HepG2 (cell line): ENCODE measurements around the gene PANX1. TPM values are rescaled to one million over a fixed set of nuclear protein-coding genes. Genes with fewer than 3 reads are reported as not detected.

Source experiments
- ATAC-seq: fragments of 200-7000 bp; cut with Tn5 transposase; 3 replicates; pipeline ENCODE4 v1.9.1; 2020; ENCODE audit warnings: mild to moderate bottlenecking, moderate library complexity
- BruUV-seq: library from RNA; stranded (reverse); fragments of 400-500 nt; replicated peaks from 2 replicates; lab custom pipeline; 2021; lab: Mats Ljungman, UMichigan
- CTCF ChIA-PET: fragments of 300-600 bp; formaldehyde crosslinking; extraction: SDS; loops from one replicate; lab custom pipeline; 2021; ENCODE audit warnings: low total read pairs, inconsistent platforms, low intra/inter-chr PET ratio; lab: Yijun Ruan, JAX
- POLR2A ChIA-PET: fragments of 350-600 bp; sonication (Branson Sonifier 250); formaldehyde crosslinking; loops from one replicate; lab custom pipeline; 2020; ENCODE audit warnings: antibody characterized with exemption, inconsistent platforms; lab: Yijun Ruan, JAX
- DNase-seq: peaks from one replicate; pipeline ENCODE4 v3.0.0-alpha.2; 2015; ENCODE audit warnings: low spot score
- FAIRE-seq: peaks from 3 replicates; lab custom pipeline; 2011; peaks lifted over from hg19 to GRCh38; lab: Jason Lieb, UNC
- H2AFZ ChIP-seq: one replicate; pipeline ENCODE4 v1.6.1; 2011; ENCODE audit warnings: low read length, inconsistent platforms
- H3K27ac ChIP-seq: fragments of 300-600 bp; 3 replicates; pipeline ENCODE4 v1.8.0; 2011; ENCODE audit warnings: mixed run types, mild to moderate bottlenecking, mixed read lengths, low read length, inconsistent platforms; ENCODE audit not compliant: insufficient read depth; ENCODE audit errors: extremely low read length
- H3K27me3 ChIP-seq, 2 experiments: fragments of 200-600 bp in 1 of 2; 2 replicates in 1 of 2; 3 replicates in 1 of 2; pipeline versions ENCODE4 v1.6.0 to v1.8.0; 2011; ENCODE audit warnings: low read length in 2 of 2, mild to moderate bottlenecking in 2 of 2, moderate library complexity in 2 of 2, inconsistent platforms in 1 of 2; ENCODE audit not compliant: insufficient read depth in 2 of 2, control insufficient read depth in 1 of 2
- H3K36me3 ChIP-seq, 2 experiments: fragments of 200-600 bp in 1 of 2; replicated peaks in 1 of 2; 2 replicates in 1 of 2; 3 replicates in 1 of 2; pipeline versions ENCODE4 v1.5.1 to v1.8.0; 2011; ENCODE audit warnings: low read length in 2 of 2, inconsistent platforms in 1 of 2; ENCODE audit not compliant: insufficient read depth in 2 of 2, control insufficient read depth in 1 of 2
- H3K4me1 ChIP-seq: 2 replicates; pipeline ENCODE4 v1.5.1; 2012; ENCODE audit warnings: low read length, inconsistent platforms; ENCODE audit not compliant: insufficient read depth
- H3K4me2 ChIP-seq: 2 replicates; pipeline ENCODE4 v1.6.0; 2011; ENCODE audit warnings: low read depth, low read length, inconsistent platforms
- H3K4me3 ChIP-seq, 3 experiments: fragments of 200-600 bp in 1 of 3; sonication (generic), shearing (Covaris generic) in 1 of 3; replicated peaks in 1 of 3; 2 replicates each; pipeline ENCODE4 v1.5.1; 2011 to 2016; ENCODE audit warnings: low read length in 3 of 3, inconsistent platforms in 2 of 3, low read depth in 2 of 3, mild to moderate bottlenecking in 2 of 3, control low read depth in 1 of 3, mixed read lengths in 1 of 3; ENCODE audit not compliant: insufficient read depth in 1 of 3
- H3K79me2 ChIP-seq: one replicate; pipeline ENCODE4 v1.6.1; 2011; ENCODE audit warnings: low read length, inconsistent platforms; ENCODE audit not compliant: insufficient read depth
- H3K9ac ChIP-seq: 2 replicates; pipeline ENCODE4 v1.6.0; 2011; ENCODE audit warnings: mild to moderate bottlenecking, low read depth, low read length, inconsistent platforms; ENCODE audit not compliant: insufficient read depth
- H3K9me3 ChIP-seq: 2 replicates; pipeline ENCODE4 v1.5.1; 2012; ENCODE audit warnings: mild to moderate bottlenecking, low read length
- H4K20me1 ChIP-seq: 2 replicates; pipeline ENCODE4 v1.6.0; 2011; ENCODE audit warnings: inconsistent platforms, mild to moderate bottlenecking, low read length, moderate library complexity; ENCODE audit not compliant: insufficient read depth
- ATF1 ChIP-seq: IDR thresholded peaks from 2 replicates; pipeline ENCODE4 v1.6.1; 2016; ENCODE audit warnings: mild to moderate bottlenecking, control low read depth
- CREM ChIP-seq, 2 experiments: sonication (generic) in 1 of 2; formaldehyde crosslinking in 1 of 2; IDR thresholded peaks; 2 replicates each; pipeline versions ENCODE4 v1.4.0 to v1.6.1; 2016 to 2020; ENCODE audit warnings: antibody characterized with exemption in 1 of 2, mild to moderate bottlenecking in 1 of 2, missing genetic modification reagents in 1 of 2
- DMAP1 ChIP-seq: IDR thresholded peaks from 2 replicates; pipeline ENCODE4 v1.6.1; 2016
- DRAP1 ChIP-seq: IDR thresholded peaks from 2 replicates; pipeline ENCODE4 v1.6.1; 2016; ENCODE audit warnings: missing genetic modification reagents, missing compliant biosample characterization
- HMG20B ChIP-seq: conservative IDR thresholded peaks from 2 replicates; pipeline ENCODE4 v1.6.1; 2016; ENCODE audit warnings: missing genetic modification reagents, missing compliant biosample characterization
- KMT2A ChIP-seq: sonication (generic); formaldehyde crosslinking; IDR thresholded peaks from 2 replicates; pipeline ENCODE4 v1.4.0; 2020; ENCODE audit warnings: missing genetic modification reagents
- MIER2 ChIP-seq: IDR thresholded peaks from 2 replicates; pipeline ENCODE4 v1.6.1; 2016; ENCODE audit warnings: missing biosample characterization, missing genetic modification reagents
- MIER3 ChIP-seq: IDR thresholded peaks from 2 replicates; pipeline ENCODE4 v1.6.1; 2016; ENCODE audit warnings: missing compliant biosample characterization, borderline replicate concordance
- NFE2L2 ChIP-seq: fragments of 150-350 bp; IDR thresholded peaks from 2 replicates; pipeline ENCODE4 v1.6.1; 2014; ENCODE audit warnings: low read length
- PHF5A ChIP-seq: IDR thresholded peaks from one replicate; pipeline ENCODE4 v1.6.1; 2018; ENCODE audit warnings: low read depth, missing genetic modification reagents; ENCODE audit not compliant: unreplicated experiment
- RBAK ChIP-seq: sonication (generic); formaldehyde crosslinking; IDR thresholded peaks from 2 replicates; pipeline ENCODE4 v1.5.1; 2020; ENCODE audit warnings: mild to moderate bottlenecking, missing genetic modification reagents
- REST ChIP-seq, 2 experiments: IDR thresholded peaks; 2 replicates each; pipeline ENCODE4 v1.6.1; 2011 to 2012; ENCODE audit warnings: low read length in 2 of 2, borderline replicate concordance in 1 of 2, low read depth in 1 of 2, mild to moderate bottlenecking in 1 of 2, moderate library complexity in 1 of 2
- RXRA ChIP-seq: sonication (generic); formaldehyde crosslinking; IDR thresholded peaks from 2 replicates; pipeline ENCODE4 v1.5.1; 2020; ENCODE audit warnings: missing genetic modification reagents
- ZNF546 ChIP-seq: sonication (generic); formaldehyde crosslinking; conservative IDR thresholded peaks from 2 replicates; pipeline ENCODE4 v1.8.1; 2023; ENCODE audit warnings: mild to moderate bottlenecking, missing genetic modification reagents
- ZNF564 ChIP-seq: sonication (generic); formaldehyde crosslinking; IDR thresholded peaks from 2 replicates; pipeline ENCODE4 v1.8.1; 2023; ENCODE audit warnings: mild to moderate bottlenecking, missing genetic modification reagents
- ZNF704 ChIP-seq: sonication (generic); formaldehyde crosslinking; IDR thresholded peaks from 2 replicates; pipeline ENCODE4 v1.8.1; 2023; ENCODE audit warnings: mild to moderate bottlenecking, inconsistent platforms, moderate library complexity, missing genetic modification reagents, borderline replicate concordance
- ZNF75D ChIP-seq: sonication (generic); formaldehyde crosslinking; IDR thresholded peaks from 2 replicates; pipeline ENCODE4 v1.8.1; 2023; ENCODE audit warnings: missing genetic modification reagents, mild to moderate bottlenecking, borderline replicate concordance
- WGBS: methylation state at CpG from one replicate; pipeline ENCODE4 v1.1.6; 2017; ENCODE audit warnings: low lambda C conversion rate; 5-methylcytosine and 5-hydroxymethylcytosine counted together
- in situ Hi-C: cut with HindIII; loops from 2 replicates; pipeline ENCODE4 v1.10.0; 2017; ENCODE audit warnings: low pct_unique_long_range_greater_than_20kb; ENCODE audit not compliant: extremely low pct_ligation_motif_present
- intact Hi-C: fragments of 100-400 bp; cut with micrococcal nuclease; formaldehyde crosslinking; loops from one replicate; pipeline ENCODE4 v1.10.0; 2022; ENCODE audit not compliant: unreplicated experiment
- polyA plus RNA-seq, 8 experiments: library from polyadenylated mRNA; depleted of rRNA in 3 of 8; stranded (reverse) in 7 of 8; unstranded in 1 of 8; fragments of >200 nt; fragmentation: Illumina TruSeq in 4 of 8; extraction: Trizol in 4 of 8; gene quantifications; 2 replicates each; pipeline versions ENCODE4 v1.2.1 to v1.2.3, GENCODE V29; 2011 to 2016; ENCODE audit warnings: low read depth in 4 of 8, missing spikeins in 1 of 8, mixed read lengths in 1 of 8; ENCODE audit not compliant: insufficient read depth in 1 of 8
- total RNA-seq, 5 experiments: library from RNA; depleted of rRNA; stranded (reverse); fragments of >200 nt; fragmentation: Illumina TruSeq; extraction: Trizol; gene quantifications; 2 replicates each; pipeline ENCODE4 v1.2.3, GENCODE V29; 2016; ENCODE audit warnings: low read depth in 1 of 5

Gene PANX1
- total and polyA plus RNA-seq, 2 of the 13 experiments (the other 11 are each of a cell fraction or from before 2014, with no cell fraction given), result 8.3 to 24.8 TPM

GRCh38 chr11:94218372-94218771 lies 89.7 kb downstream of the PANX1 start:
- in situ Hi-C loops, result no loop called here
- DNase-seq, result no peak
- Histone ChIP-seq H2AFZ (no peak overlapping the region), H3K9ac (no peak overlapping the region), H3K36me3 (no peaks in the 10 kb centered on the region), H3K4me3 (no peak overlapping the region), H3K4me1 (no peaks in the 10 kb centered on the region), H3K27ac (no peak overlapping the region), H3K4me2 (no peak overlapping the region), H4K20me1 (no peaks in the 10 kb centered on the region), H3K9me3 (peaks cover 19% of the 10 kb centered on the region; the same call in 1 of the 2 replicates), H3K79me2 (no peaks in the 10 kb centered on the region), H3K27me3 (no peaks in the 10 kb centered on the region)
- no peak for ATAC-seq
- BruUV-seq, result no TSS peak
- TF ChIP-seq ZNF704 (no peak), CREM (IDR thresholded peaks at IDR 0.05) (no peak), CREM (CRISPR knock-in tag; IDR thresholded peaks at IDR 0.05) (no peak), ATF1 (CRISPR knock-in tag) (no peak), RXRA (CRISPR knock-in tag) (no peak), KMT2A (CRISPR knock-in tag) (no peak), ZNF546 (CRISPR knock-in tag) (no peak), DRAP1 (CRISPR knock-in tag) (no peak), PHF5A (no peak), HMG20B (no peak), ZNF564 (CRISPR knock-in tag) (no peak), NFE2L2 (no peak), ZNF75D (CRISPR knock-in tag) (no peak), DMAP1 (CRISPR knock-in tag) (no peak), REST (IDR thresholded peaks at IDR 0.05; ENCODE audit: borderline replicate concordance in 1 of 2, low read depth in 1 of 2, low read length in 2 of 2) (peak; percentile 25 to 89), RBAK (CRISPR knock-in tag) (no peak), MIER3 (CRISPR knock-in tag) (no peak), MIER2 (peak; percentile 62; the same call in 1 of the 2 replicates)
- CTCF ChIA-PET, result no interaction called here
- no peak for FAIRE-seq
- POLR2A ChIA-PET, result no interaction called here
- intact Hi-C loops, result no loop called here
- WGBS, result 3% methylated on average over 2 of the region's 2 CpGs
